Dermis blood vessel endothelial cell (primary cell): ENCODE data around the gene SRSF10. TPM values are rescaled to one million over a fixed set of nuclear protein-coding genes. Genes with fewer than 3 reads are reported as not detected.
A peak's percentile ranks its signal among the peaks of the same experiment; 100 is the strongest.
"Not testable (repeated sequence)": the region's sequence is repeated elsewhere in the genome, so short reads cannot be mapped to it uniquely, and the experiment has no call there.

ENCODE experiments used
- DNase-seq: peaks from one replicate; pipeline ENCODE4 v3.0.0; 2010
- total RNA-seq: library from RNA; depleted of rRNA; stranded (reverse); fragments of >200 nt; gene quantifications from 2 replicates; pipeline ENCODE4 v1.2.3, GENCODE V29; 2014

SRSF10 gene
- total RNA-seq, 1 donor from 2014 or later, result 109 TPM

DNA sequence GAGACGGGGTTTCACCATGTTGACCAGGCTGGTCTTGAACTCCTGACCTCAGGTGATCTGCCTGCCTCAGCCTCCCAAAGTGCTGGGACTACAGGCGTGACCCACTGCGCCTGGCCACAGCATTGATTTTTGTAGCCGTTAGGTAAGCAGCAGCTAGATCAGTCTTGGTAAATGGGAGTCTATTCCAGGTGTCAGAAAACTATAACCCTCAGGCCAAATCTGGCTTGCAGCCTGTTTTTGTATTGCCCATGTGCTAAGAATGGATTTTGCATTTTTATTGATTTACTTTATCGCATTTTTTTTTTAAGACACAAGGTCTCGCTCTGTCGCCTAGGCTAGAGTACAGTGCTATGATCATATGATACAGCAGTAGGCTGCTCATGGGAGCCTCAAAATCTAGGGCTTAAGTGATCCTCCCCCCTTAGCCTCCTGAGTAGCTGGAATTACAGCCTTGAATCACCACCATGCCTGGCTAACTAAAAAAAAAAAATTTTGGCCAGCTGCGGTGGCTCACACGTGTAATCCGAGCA, 16.6 kb upstream of the SRSF10 start:
- no peak for DNase-seq

DNA sequence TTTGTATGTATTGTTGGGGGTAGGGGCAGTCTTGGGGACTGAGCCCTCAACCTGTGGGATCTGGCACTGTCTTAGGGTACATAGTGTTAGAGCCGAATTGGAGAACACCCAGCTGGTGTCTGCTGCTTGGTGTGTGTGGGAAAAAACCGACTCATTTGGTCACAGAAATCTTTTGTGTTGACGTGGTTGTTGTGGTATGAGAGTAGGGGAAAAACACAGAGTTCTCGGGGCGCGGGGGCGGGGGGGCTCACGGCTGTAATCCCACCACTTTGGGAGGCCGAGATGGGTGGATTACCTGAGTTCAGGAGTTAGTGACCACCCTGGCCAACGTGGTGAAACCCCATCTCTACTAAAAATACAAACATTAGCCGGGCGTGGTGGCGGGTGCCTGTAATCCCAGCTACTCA, 15.3 kb upstream of the SRSF10 start:
- DNase-seq, result no peak

DNA sequence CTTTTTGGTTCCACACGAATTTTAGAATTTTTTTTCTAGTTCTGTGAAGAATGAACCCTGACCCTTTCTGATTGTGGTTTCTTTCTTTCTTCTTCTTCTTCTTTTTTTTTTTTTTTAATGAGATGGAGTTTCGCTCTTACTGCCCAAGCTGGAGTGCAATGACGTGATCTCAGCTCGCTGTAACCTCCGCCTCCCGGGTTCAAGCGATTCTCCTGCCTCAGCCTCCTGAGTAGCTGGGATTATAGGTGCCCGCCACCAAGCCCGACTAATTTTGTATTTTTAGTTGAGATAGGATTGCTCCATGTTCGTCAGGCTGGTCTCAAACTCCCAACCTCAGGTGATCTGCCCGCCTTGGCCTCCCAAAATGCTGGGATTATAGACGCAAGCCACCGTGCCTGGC, 11.9 kb upstream of the SRSF10 start:
- DNase-seq, result not testable (repeated sequence)

DNA sequence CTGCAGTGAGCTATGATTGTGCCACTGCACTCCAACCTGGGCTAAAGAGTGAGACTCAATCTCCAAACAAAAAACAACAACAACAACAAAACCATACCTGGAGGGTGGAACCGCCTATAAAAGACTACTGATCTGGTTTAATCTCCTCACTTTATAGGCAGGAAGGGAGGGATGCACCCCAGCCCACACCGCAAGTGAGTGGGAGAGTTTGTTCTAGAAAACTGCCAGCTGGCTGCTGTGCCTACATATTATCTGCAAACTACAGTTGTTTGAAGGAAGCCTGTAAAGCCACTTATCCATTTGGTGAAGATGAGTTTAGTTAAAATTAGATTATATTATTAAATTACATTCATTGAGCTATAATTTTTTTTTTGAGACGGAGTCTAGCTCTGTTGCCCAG, 9.1 kb upstream of the SRSF10 start:
- DNase-seq, result no peak

DNA sequence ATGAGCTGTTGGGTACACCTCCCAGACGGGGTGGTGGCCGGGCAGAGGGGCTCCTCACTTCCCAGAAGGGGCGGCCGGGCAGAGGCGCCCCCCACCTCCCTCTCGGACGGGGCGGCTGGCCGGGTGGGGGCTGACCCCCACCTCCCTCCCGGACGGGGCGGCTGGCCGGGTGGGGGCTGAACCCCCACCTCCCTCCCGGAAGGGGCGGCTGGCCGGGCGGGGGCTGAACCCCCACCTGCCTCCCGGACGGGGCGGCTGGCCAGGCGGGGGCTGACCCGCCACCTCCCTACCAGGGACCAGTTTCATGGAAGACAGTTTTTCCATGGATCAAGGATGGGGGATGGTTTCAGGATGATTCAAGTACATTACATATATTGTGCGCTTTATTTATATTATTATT, 6.9 kb upstream of the SRSF10 start:
- DNase-seq, result not testable (repeated sequence)

GRCh38 chr1:23984417-23985186, 4.5 kb upstream of the SRSF10 start:
- peak; percentile 89 for DNase-seq

- peak; percentile 61 for DNase-seq
Measured at GRCh38 chr1:23980728-23981070, 572 bp upstream of the SRSF10 start.

DNA sequence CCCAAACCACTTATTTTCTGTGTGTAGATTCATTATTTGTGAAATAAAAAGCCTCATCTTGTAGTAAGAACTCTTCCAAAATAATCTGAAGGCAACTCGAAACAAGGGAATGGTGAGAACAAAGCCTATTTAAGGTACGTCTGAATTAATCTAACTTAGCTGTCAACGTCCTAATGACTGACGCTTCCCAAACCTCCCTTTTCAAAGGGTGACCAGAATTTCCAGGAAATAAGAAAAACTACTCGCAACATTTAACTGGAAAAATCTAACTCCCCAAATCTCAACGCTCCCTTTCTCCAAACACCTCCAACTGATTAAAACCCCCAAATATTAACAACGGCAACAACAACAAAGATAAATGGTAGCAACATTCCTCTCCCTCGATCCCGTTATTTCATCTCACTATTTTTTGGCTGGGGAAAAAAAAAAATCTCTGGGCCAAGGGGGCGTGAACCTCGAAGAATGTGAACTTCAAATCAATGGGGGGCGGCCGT, 693 bp downstream of the SRSF10 start:
- peak; percentile 35 for DNase-seq

- DNase-seq, result no peak
Measured at GRCh38 chr1:23978805-23979204, 1.3 kb downstream of the SRSF10 start.

GRCh38 chr1:23977854-23978191, 2.3 kb downstream of the SRSF10 start:
- no peak for DNase-seq

- no peak for DNase-seq
Measured at GRCh38 chr1:23977187-23977853, 2.8 kb downstream of the SRSF10 start.

- DNase-seq, result no peak
Measured at GRCh38 chr1:23967871-23968270, 12.3 kb downstream of the SRSF10 start.

DNA sequence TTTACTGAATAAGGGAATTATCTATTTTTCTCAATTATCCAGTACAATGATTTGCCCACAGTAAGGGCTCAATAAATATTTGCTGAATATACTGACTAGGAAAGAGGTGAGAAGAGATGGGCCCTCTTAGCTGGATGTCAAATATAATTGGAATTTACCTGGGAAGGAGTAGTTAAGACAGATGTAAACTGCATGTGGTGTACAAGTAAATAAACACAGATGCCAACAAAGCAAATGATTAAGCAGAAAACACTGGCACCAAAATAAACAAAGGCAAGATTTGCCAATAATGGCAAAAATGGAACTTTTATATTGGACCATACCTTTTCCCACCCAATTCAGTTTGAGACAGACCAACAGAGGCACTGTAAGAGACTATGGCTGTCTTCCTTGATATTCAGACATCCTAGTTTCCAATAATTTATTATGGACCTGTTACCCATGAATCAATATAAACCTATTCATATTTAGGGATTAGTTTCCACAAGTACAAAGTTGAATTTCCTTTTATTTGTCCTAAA, 13.1 kb downstream of the SRSF10 start:
- DNase-seq, result no peak

DNA sequence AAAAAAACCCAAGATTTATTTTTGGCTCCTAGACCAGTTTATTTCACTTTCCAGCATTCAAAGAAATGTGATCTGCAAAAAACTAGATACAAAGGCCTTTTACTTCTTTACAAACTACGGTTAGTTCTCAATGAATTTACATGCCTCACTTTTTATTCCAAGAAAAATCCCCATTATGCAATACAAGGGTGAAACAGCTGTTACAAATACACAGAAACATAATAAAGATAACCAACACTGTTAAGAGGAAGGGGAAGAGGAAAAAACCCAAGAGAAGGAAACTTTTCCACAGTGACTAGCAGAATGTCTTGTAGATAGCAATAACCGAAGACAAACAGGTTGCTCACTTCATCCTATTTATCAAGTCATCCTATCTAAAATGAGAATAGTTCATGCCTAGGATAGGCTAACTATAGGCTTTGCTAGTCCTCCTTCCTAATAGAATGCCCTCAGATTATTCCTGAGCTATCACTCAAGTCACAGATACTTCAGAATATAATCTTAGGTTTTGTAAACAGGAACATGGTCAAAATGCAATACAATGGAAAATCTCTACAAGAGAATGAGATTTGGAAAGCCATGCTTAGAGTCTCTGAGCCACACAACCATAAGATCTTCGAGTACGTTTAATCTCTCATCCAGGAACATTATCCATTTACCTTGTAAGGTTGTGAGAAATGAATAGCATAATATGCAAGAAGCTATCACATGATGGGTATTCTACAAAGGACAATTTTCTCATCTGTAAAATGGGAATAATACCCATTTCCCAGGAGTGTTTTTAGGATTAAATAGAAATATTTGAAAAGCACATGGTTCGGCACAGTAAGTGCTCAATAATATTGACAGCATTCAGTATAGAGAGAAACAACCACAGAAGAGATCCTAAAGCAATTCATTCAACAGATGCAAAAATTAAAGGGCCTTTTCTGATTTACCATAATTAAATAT, 15.1 kb downstream of the SRSF10 start:
- no peak for DNase-seq

DNA sequence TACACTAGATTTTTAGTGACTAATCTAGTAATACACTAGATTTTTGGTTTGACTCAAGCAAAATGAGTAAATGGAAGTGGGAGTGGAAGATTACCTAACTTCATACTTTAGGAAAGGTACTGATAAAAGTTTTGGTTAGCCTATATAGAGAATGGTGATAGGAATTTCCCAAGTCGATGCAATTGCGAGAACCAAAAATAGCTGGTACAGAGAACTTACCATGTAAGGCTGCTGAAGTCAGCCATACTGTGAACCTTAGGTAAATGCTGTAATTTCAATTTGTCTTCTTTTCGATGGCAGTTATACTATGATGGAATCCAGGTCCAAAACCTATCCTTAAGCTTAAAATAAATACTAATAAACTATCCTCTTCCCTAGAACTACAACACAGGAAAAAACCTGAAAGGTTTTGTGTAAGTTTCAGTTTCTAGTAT, 15.9 kb downstream of the SRSF10 start:
- DNase-seq, result no peak

DNA sequence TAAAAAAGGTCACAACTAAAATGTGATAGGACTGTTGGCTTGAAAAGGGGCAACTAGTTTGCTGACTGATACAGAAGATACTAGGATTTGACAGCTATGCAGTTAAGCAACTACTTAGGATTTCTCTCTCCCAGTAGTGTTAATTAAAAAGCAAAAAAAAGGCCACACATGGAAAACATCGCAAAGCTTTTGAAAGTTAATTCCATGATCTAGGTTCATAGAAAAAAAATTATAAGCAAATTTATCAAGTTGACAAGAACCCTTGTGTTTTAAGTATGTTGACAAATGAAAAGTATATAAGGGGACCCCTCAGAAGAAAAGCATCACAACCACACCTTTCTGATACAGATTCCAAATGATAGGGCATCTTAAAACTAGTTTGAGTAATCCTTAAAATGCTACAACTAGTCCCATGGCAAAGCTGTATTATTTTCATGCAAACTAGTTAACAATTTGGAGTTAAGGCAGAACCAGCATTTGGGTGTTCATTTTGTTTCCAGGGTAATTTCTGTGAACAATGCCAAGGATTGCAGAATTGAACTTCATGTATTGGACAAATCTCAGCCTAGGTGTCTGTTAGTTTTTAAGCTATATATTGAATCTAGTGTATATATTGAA, 16.4 kb downstream of the SRSF10 start:
- DNase-seq, result no peak

DNA sequence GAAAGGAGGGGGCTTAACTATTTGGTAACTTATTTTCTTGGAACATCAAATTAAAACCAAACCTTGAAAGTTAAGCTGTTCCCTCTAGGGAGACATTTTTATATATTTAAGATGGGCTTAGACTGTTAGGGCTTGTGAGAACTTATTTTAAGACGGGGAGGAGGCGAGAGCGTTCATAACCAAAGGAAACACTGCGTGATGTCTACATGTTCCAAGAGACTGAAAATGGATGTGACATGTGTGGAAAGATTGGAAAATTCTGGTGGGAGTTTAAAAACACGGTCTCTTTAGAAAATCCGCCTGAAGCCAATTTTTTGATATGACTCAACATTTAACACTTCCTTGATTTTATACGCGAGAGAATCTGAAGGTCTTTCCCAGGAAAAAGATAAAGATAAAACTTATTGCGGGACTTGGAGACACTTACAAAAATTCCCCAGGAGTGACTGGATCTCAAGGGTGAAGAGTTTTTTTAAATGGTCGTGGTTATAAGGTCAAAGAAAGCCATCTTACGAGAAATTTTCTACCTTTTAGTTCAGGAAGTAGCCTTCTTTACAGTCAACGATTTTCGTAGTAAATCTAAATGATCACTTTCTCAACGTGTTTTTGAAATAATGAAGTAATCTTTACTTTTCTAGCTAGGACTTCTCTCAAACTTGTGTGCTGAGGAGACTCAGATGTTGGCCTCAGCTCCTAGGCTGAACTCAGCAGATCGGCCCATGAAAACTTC, 19.7 kb downstream of the SRSF10 start:
- DNase-seq, result peak; percentile 56

DNA sequence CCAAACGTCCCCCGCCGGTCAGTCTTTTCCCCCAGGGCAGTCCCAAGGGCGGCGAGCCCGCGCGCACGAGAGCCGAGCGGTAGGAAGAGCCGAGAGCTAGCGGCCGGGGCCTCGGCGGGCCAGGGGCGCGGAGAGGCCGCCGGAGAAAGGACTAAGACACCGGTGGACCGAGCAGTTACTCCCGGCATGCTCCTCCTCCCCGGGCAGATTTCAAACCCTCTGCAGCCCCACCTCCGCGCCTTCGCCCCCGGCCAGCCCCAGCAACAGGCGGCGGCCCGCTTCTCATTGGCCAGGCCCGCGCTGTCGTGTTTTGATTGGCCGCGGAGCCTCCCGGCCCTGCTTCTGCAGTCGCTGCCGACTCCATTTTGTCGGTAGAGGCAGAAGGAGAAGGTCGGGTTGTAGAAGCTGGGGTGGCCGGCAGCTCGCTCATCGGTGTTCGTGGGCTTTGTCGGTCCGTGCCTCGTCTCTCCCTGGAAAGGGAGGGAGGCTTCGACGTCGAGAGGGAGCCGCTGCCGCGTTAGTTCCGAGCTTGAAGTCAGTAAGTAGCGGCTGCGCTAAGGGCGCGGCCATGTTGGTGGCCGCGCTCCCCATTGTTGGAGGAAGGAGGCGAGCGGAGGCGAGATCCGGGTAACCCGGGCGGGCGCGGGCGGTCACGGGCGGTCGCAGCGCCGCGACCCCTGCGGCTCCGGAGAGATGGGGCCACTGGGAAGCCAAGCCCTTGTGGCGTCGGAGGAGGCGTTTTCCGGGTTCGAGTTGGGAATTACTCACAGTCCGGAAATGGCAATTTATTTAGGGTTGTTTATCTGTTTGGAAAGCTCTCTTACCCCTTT, 20.5 kb downstream of the SRSF10 start, which contains the start of gene PNRC2:
TSS of gene PNRC2 (plus strand) at position 368 of the 830 bp plus-strand sequence. CDS start 1,630 bp downstream, outside the sequence.
- DNase-seq, result peak; percentile 97

- peak; percentile 98 for DNase-seq
Measured at GRCh38 chr1:23958810-23959460, 21.2 kb downstream of the SRSF10 start.
